Mucosa of rectum (tissue), 2 donors: ENCODE data around the gene GTPBP10.
"Not testable (repeated sequence)": the region's sequence is repeated elsewhere in the genome, so short reads cannot be mapped to it uniquely, and the experiment has no call there.

Source experiments
- H3K27ac ChIP-seq, 2 donors: one replicate each; pipeline ENCODE4 v1.7.0; 2013; ENCODE audit warnings: inconsistent platforms in 2 of 2, low read depth in 2 of 2, low read length in 2 of 2
- H3K27me3 ChIP-seq, 2 donors: one replicate each; pipeline ENCODE4 v1.7.0; 2013; ENCODE audit warnings: low read length in 2 of 2; ENCODE audit not compliant: control insufficient read depth in 2 of 2, insufficient read depth in 2 of 2
- H3K36me3 ChIP-seq, 2 donors: one replicate each; pipeline ENCODE4 v1.7.0; 2013; ENCODE audit warnings: low read length in 2 of 2; ENCODE audit not compliant: control insufficient read depth in 2 of 2, insufficient read depth in 2 of 2
- H3K4me1 ChIP-seq, 2 donors: one replicate each; pipeline ENCODE4 v1.7.0; 2013; ENCODE audit warnings: low read length in 2 of 2, mild to moderate bottlenecking in 1 of 2; ENCODE audit not compliant: control insufficient read depth in 2 of 2, insufficient read depth in 2 of 2
- H3K4me3 ChIP-seq, 2 donors: one replicate each; pipeline ENCODE4 v1.7.0; 2013; ENCODE audit warnings: low read length in 2 of 2
- H3K9ac ChIP-seq, 2 donors: one replicate each; pipeline ENCODE4 v1.7.0; 2013; ENCODE audit warnings: low read length in 2 of 2, low read depth in 1 of 2, mild to moderate bottlenecking in 1 of 2
- H3K9me3 ChIP-seq, 2 donors: one replicate each; pipeline ENCODE4 v1.7.0; 2013; ENCODE audit warnings: low read length in 2 of 2; ENCODE audit not compliant: control insufficient read depth in 2 of 2
- donor health status: healthy.
- donor health status: Normal muscosa, but diverticular disease.

The GTPBP10 gene

DNA sequence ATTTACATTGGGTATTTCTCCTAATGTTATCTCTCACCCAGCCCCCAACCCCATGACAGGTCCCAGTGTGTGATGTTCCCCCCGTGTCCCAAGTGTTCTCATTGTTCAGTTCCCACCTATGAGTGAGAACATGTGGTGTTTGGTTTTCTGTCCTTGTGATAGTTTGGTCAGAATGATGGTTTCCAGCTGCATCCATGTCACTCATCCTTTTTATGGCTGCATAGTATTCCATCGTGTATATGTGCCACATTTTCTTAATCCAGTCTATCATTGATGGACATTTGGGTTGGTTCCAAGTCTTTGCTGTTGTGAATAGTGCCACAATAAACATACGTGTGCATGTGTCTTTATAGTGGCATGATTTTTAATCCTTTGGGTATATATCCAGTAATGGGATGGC, 3.5 kb downstream of the GTPBP10 start:
- H3K27me3 ChIP-seq, H3K36me3 ChIP-seq, H3K9me3 ChIP-seq, H3K27ac ChIP-seq, H3K9ac ChIP-seq, H3K4me3 ChIP-seq, H3K4me1 ChIP-seq: not testable (repeated sequence)

DNA sequence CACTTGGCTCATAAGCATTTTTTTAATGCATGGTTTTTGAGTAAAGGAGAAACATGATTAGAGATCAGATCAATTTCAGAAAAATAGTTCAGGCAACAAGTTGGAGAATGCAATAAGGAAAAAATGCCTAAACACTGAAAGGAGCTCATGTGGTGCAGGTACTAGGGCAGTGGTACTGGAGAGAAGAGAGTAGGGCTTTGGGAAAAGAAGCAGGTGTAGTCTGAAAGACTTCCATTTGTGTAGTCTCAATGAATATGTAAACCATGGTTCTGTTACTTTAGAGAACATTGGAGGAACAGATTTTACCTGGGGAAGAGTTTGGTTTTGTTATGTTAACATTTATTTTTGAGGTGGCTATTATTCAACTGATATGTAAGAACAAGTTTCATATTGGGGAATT, 5.5 kb downstream of the GTPBP10 start:
- H3K4me3 ChIP-seq: no peak overlapping the region
- H3K9ac ChIP-seq: no peak overlapping the region
- no peaks in the 10 kb centered on the region for H3K9me3 ChIP-seq
- H3K27ac ChIP-seq: no peak overlapping the region
- no peaks in the 10 kb centered on the region for H3K27me3 ChIP-seq
- H3K4me1 ChIP-seq: peaks cover 3 to 8% of the 10 kb centered on the region in 2 donors
- peaks cover 12 to 22% of the 10 kb centered on the region in 2 donors for H3K36me3 ChIP-seq

DNA sequence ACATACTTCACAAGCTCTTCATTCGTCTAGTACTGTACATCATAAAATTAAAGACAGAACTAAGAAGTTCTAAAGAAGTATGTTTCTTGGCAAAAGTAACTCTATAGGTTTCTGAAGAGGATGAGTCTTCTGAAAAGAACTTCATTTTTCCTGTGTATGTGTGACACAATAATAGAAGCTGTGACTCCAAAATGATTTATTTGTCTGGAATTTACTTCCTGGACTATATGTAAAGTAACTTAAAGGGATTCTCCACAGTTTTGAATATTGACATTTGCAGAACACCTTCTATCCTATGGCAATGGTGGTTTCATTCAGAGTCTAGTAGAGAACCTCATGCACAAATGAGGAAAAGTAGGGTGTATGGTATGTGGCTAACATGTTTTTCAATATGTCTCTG, 36.9 kb downstream of the GTPBP10 start:
- Histone ChIP-seq H3K4me1 (no peaks in the 10 kb centered on the region), H3K9me3 (peaks cover 0 to 4% of the 10 kb centered on the region in 2 donors), H3K27ac (no peak overlapping the region), H3K9ac (no peak overlapping the region), H3K36me3 (peaks cover 38 to 48% of the 10 kb centered on the region in 2 donors), H3K4me3 (no peak overlapping the region), H3K27me3 (no peaks in the 10 kb centered on the region)

DNA sequence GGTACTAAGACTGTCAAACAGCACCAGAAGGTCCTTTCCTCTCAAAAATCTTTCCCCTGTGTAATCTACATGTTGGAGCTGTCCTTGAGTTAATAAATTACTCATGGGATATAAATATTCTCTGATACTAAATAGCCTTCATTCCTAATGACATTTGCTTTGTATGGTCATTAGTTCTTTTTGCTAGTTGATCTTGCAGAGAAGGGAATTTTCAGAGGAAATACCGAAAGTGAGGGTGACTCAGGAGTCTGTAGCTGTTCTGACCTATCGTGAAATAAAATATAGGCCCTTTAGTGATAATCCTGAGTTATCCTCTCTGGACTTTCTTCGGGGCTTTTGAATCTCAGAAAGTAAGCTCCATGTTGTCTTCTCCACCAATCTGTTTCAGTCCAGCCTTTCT, 37.3 kb downstream of the GTPBP10 start:
- H3K9me3 ChIP-seq: peaks cover 0 to 4% of the 10 kb centered on the region in 2 donors
- peaks cover 37 to 44% of the 10 kb centered on the region in 2 donors for H3K36me3 ChIP-seq
- H3K27ac ChIP-seq: no peak overlapping the region
- no peaks in the 10 kb centered on the region for H3K27me3 ChIP-seq
- no peak overlapping the region for H3K4me3 ChIP-seq
- no peaks in the 10 kb centered on the region for H3K4me1 ChIP-seq
- H3K9ac ChIP-seq: no peak overlapping the region

DNA sequence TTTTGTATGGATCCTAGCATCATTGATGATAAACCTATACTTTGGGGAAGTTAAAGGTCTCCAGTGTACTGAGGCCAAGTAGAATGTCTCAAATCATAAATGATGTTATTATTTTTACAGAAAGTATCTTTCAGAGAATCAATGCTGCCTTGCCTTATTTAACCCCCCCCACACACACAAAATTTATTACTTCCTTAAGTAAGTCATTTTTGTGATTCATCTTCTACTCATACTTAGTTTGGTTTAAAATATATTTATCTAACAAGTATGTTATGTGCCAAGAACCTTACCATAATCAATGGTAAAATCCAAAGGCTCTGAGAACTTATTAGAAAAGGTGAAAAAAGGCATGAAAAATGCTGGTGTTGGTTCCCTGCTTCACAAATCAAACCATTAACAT, 37.9 kb downstream of the GTPBP10 start:
- Histone ChIP-seq H3K4me1 (no peaks in the 10 kb centered on the region), H3K4me3 (no peak overlapping the region), H3K27ac (no peak overlapping the region), H3K36me3 (peaks cover 31 to 38% of the 10 kb centered on the region in 2 donors), H3K27me3 (no peaks in the 10 kb centered on the region), H3K9me3 (no peaks in the 10 kb centered on the region), H3K9ac (no peak overlapping the region)

DNA sequence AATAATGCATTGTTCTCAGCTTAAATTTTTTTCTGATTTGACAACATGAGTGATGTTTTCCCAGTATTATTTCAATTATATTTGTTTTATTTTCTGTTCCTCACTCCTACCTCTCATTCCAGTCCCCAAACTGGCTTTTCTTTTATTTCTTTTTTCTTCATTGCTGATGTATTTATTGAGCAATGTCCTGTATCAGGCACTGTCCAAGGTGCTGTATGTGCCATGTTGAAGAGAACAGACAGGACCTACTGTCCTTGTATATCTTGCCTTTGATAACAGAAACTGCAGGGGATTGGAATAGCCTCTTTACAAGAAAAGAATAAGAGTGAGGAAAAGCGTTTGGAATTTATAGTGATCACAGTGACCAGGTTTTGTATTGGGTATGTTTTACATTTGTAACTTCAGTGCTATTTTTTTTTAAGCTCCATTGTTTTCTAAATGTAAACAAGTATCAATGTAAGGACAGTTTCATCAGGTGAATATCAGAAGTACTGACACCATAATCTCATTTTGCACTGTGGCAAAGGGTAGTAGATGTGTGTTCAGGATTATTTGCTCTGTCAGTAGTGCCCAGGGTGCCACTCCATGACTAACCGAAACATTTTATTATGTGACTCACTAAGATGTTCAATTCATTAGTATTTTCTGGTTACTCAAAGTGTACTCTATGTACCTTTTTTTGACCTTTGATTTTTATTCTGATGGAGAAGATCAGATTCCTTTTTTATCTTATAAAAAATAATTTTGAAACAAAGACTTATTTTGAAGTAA, 41.1 kb downstream of the GTPBP10 start:
- no peak overlapping the region for H3K4me3 ChIP-seq
- no peaks in the 10 kb centered on the region for H3K27me3 ChIP-seq
- no peak overlapping the region for H3K9ac ChIP-seq
- no peaks in the 10 kb centered on the region for H3K9me3 ChIP-seq
- H3K36me3 ChIP-seq: peaks cover 13 to 23% of the 10 kb centered on the region in 2 donors
- H3K4me1 ChIP-seq: no peaks in the 10 kb centered on the region
- H3K27ac ChIP-seq: no peak overlapping the region

GRCh38 chr7:90390926-90391325, 44.4 kb downstream of the GTPBP10 start:
- no peak overlapping the region for H3K9ac ChIP-seq
- H3K27ac ChIP-seq: no peak overlapping the region
- no peaks in the 10 kb centered on the region for H3K36me3 ChIP-seq

DNA sequence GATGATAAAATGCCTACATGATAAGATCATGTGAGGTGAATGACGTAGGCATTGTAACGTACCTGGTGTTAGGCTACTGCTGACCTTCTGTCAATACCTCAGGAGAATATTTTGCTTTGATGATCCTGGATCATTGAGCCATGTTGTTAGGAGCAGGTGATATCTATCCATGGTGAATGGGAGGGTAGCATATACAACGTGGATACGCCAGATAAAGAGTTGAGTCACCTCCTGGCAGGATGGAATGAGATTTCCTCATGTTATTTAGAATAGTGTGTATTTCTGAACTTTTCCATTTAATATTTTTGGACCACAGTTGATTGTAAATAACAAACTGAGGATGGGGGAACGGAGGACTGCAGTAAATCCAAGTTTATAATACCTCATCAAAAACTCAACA, 45.0 kb downstream of the GTPBP10 start:
- Histone ChIP-seq H3K4me3 (no peak overlapping the region), H3K9ac (no peak overlapping the region), H3K9me3 (no peaks in the 10 kb centered on the region), H3K27me3 (no peaks in the 10 kb centered on the region), H3K27ac (no peak overlapping the region), H3K4me1 (no peaks in the 10 kb centered on the region), H3K36me3 (no peaks in the 10 kb centered on the region)

More at GRCh38 chr7:90390926-90391325, 44.4 kb downstream of the GTPBP10 start:
- Histone ChIP-seq H3K27me3 (no peaks in the 10 kb centered on the region), H3K4me3 (no peak overlapping the region), H3K4me1 (no peaks in the 10 kb centered on the region), H3K9me3 (no peaks in the 10 kb centered on the region)

- no peaks in the 10 kb centered on the region for H3K4me1 ChIP-seq
- no peak overlapping the region for H3K4me3 ChIP-seq
- no peak overlapping the region for H3K9ac ChIP-seq
- H3K9me3 ChIP-seq: no peaks in the 10 kb centered on the region
- no peaks in the 10 kb centered on the region for H3K27me3 ChIP-seq
- H3K27ac ChIP-seq: no peak overlapping the region
- H3K36me3 ChIP-seq: no peaks in the 10 kb centered on the region
Observed at GRCh38 chr7:90396420-90396819, 49.9 kb downstream of the GTPBP10 start.

- H3K4me3 ChIP-seq: no peak overlapping the region
- H3K4me1 ChIP-seq: peaks cover 0 to 10% of the 10 kb centered on the region in 2 donors
- peaks cover 4 to 13% of the 10 kb centered on the region in 2 donors for H3K36me3 ChIP-seq
- no peaks in the 10 kb centered on the region for H3K27me3 ChIP-seq
- no peak overlapping the region for H3K9ac ChIP-seq
- H3K27ac ChIP-seq: no peak overlapping the region
- no peaks in the 10 kb centered on the region for H3K9me3 ChIP-seq
Observed at GRCh38 chr7:90401989-90402388, 55.5 kb downstream of the GTPBP10 start.
